GM21786 (cell line): ENCODE data around the gene LMX1B.

Experiments
- ATAC-seq: cut with Tn5 transposase; IDR thresholded peaks from one replicate; pipeline ENCODE4 v1.9.1; 2021; ENCODE audit not compliant: unreplicated experiment

LMX1B gene

DNA sequence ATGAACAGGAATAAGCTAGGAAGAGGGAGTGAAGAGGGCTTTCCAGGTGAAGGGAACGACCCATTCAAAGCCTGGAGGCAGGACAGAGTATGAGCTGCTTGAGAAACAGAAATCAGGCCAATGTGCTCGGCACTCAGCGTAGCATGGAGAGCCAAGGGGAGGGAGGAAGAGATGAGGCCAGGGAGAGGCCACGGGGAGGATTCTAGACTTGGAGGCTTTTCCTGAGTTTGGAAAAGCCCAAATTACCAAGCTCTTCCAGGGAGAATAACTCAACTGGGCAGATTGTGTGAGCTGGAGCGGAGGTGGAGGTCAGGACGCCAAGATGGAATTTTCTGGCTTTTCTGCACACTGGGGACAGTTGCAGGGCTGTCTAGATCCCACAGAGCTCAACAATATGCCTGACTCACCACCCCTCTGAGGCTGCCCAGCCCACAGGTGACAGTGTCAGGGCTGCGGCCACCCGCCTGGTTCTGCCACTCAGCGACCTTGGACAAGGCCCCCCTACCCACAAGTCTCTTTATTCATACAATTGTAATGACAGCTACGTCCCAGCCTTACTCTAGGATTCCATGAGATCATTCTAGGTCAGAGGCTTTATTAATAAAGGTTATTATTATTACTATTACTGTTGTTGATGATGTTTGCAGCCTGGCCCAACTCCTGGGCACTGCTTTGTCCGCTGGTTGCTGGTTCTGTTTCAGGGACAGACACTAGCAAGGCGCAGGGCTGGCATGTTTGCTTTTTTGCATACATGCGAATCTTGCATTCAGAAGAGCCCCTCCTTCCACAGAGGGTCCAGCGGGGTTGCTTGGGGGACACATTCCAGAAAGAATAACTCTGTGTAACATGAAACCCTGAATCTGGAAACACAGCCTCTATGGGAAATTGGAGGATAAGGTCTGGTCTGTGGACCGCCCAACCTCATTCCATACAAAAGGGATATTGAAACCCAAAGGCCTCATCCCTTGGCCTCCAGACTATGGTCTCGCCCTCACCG is 9.4 kb upstream of the LMX1B start:
- ATAC-seq: no peak

DNA sequence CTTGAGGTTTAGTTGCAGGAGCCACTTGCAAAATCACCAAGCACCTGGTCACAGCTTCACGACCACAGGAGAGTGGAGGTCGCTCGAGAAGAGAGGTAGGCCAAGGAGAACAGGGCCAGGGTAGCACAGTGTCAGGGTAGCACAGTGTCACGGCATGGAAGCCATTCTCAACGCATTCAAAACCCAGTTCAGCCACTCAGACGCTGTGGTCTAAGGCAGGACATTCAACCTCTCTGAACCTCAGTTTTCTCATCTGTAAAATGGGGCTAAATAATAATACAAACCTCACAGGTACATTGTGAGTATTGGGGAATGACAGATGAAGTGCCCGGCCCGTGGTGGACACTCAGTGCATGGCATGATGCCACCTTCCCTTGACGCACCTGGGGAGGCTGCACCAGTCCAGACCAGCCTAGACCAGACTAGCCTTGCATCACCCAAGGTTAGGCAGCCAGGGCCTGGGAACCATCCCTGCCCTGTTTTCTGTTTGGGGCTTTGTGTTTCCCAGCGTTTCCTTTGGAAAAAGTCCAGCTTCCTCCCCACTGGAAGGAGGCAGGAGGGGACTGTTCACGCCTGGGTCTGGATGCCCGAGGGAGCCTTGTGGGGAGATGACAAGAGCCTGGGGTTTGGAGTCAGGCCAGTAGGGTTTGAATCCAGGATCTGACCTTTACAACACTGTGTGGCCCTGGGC is 7.8 kb upstream of the LMX1B start:
- ATAC-seq: no peak

DNA sequence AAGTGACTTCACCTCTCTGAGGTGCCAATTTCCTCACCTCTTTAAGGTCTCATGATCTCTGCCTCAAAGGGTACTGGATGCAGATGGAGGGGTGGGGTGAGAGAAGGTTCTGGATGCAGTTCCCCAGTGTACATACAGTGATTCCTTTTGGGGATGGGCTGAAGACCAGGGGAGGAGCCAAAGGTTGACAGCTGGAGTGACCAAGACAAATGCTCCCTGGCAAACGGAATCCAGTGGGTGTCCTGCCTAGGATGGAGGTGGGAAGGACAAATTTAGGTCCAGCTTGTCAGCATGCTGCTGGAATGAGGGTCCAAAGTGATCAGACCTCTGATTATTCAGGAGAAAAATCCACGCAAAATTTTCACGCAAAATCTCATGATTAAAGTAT is 7.3 kb upstream of the LMX1B start:
- ATAC-seq: no peak

DNA sequence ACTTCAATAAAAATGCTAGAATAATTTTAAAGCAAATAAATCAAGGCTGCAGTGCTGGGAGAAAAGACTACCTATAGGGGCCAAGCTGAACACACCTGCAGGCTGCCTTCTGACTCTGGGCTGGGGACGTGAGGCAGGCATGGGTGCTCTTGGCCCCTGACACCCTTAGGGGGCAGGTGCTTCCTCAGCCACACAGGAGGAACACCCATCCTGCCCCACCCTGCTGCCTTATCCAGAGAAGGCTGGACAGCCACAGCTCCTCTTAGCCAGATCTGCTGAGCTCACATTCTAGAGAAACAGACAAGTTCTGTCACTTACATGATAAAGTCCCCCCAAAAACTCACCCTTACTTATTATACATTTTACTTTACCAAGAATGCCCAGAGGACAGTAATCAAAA is 6.6 kb upstream of the LMX1B start:
- no peak for ATAC-seq

DNA sequence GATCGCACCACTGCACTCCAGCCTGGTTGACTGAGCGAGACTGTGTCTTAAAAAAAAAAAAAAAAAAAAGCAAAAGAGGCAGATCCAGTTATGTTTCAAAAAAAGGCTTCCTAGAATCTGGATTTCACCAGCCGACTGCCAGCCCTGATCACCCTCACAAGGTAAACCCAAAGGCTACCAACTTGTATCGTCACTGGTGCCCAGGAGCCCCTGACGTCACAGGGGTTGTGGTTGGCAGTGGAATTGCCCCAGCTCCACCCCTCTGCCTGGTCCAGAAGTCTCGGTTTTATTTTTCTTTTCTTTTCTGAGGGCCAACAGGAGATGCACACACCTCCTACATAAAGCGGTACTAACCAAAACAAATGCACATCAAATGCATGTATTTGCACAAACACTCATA is 6.0 kb upstream of the LMX1B start:
- no peak for ATAC-seq

DNA sequence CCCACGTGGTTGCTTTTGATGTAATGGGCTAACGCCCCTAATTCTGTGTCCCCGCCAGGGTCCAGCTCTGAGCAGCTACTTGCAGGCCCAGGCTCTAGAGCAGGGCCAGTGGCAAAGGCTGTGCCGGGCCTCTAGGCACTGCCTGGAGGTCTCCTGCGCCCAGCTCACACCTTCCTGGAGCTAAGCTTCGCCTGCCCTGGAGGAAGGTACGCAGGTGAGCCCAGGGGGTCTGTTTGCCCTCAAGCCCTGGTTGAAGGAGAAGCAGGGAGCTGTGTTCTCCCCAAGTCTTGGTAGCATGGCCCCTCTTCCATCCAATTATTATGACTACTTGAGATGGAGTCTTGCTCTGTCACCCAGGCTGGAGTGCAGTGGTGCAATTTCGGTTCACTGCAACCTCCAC is 5.2 kb upstream of the LMX1B start:
- ATAC-seq: no peak

DNA sequence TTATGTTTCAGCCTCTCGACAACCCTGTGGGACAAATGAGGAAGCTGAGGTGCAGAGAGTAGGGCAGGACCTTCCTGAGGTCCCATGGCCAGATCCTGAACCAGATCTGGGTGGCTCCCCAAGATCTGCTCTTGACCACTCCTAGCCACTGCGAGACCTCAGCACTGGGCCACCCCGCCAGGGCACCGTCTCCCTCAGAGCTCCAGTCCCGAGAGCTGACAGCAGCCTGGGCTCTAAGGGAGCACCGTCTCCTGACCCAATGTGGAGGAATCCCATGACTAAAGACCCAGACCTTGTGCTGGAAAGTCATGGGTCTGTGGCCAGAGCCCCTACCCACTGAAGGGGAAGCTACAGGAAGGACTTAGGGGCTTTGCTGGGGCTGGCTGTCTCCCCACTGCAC is 4.5 kb upstream of the LMX1B start:
- no peak for ATAC-seq

DNA sequence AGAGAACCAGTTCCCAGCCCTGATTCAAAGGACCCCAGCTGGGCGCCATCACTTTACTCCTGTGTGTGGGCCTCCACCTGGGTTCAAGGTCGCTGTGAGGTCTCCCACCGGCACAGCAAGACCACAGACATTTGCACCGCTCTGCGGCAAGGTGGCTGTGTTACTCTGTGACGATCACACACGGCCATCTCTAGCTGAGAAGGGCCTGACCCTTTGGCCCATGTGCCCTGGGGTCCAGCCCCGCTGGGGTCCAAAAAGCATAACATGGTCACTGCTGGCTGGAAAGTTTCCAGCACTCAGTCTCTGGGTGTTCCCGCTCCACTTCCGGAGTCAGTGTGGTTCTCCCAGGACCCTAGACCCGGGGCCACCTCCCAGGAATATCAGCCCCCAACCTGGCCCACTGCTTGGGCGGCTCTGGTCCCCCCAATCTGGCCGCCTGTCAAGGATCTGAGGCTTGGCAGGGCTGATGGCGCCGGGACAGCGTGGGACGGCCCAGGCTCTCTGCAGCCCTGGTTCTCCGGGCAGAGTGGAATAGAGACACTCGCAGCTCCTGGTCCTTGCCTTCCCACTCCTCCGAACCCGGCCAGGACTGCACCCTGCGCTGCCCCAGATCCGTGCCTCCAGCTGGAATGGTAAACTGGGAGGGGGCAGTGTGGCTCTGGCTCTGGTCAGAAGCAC is 3.9 kb upstream of the LMX1B start:
- ATAC-seq: no peak

DNA sequence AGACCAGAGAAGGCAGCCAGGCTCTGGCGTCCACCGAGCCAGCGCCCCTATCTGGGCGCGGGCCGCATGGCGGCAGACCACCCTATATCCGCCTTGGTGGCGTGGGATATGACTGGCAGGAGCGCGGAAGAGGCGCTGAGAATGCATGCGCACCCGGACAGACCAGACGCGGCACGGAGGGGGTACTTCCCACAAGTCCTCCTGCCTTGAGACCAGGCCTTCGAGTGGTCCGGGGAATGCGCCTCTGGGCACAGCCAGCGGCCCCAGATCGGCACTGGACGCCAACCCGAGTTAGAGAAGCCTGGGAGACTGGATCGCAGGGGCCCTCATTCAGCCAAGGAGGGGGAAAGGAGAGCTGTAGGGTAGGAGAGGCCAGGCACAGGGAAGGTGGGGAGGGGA is 2.5 kb upstream of the LMX1B start:
- ATAC-seq: no peak

DNA sequence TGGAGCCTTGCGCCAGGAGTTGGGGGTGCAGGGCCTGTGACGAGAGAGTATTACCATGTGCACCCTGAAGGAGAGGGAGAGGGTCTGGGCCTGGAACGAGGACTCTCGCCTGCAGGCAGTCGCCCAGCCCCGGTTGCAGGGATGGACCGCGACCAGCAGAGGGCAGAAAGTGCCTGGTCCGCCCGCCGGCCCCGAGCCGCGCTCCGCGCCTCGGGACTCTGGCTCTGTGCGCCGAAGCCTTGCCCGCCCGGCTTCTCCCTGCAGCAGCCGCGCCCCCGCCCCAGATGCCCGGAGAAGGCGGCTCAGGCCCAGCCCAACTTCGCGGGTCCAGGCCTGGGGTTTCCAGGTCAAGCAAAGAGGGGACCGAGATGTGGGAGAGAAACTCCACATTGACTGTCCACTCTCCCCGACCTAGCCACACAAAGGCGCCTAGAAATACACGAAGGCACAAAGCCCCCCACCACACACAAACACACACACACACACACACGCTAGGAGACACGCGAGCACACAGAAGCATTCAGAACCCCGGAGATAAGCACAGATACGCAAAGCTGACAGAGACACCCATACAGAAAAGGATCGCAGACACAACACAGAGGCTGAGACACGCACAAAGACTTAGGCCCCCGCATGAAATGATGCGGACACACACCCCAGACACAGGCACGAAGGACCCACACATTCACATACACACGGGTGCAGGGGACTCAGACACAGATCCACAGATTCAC is 2.0 kb upstream of the LMX1B start:
- no peak for ATAC-seq

DNA sequence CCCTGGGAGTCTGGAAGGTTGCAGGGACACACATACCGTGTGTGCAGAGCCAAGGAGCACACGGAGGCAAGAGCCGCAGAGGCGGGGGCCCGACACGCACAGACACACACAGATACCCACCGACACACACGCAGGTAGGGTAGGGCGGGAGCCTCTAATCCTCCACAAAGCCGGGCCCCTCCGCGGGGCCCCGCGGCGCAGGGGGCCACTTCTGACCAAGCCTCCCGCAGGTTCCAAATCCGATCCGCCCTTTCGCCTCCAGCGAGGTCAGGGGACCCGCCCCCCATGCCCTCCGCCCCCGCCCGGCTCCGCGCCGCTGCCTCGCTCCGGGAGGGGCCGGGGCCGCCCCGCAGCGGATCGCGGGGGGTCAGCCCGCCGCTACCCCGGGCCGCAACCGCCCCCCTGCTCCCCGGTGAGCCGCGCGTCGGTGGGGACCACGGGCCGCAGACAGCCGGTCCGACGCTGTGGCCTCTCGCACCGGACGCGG is 1.4 kb upstream of the LMX1B start:
- no peak for ATAC-seq

DNA sequence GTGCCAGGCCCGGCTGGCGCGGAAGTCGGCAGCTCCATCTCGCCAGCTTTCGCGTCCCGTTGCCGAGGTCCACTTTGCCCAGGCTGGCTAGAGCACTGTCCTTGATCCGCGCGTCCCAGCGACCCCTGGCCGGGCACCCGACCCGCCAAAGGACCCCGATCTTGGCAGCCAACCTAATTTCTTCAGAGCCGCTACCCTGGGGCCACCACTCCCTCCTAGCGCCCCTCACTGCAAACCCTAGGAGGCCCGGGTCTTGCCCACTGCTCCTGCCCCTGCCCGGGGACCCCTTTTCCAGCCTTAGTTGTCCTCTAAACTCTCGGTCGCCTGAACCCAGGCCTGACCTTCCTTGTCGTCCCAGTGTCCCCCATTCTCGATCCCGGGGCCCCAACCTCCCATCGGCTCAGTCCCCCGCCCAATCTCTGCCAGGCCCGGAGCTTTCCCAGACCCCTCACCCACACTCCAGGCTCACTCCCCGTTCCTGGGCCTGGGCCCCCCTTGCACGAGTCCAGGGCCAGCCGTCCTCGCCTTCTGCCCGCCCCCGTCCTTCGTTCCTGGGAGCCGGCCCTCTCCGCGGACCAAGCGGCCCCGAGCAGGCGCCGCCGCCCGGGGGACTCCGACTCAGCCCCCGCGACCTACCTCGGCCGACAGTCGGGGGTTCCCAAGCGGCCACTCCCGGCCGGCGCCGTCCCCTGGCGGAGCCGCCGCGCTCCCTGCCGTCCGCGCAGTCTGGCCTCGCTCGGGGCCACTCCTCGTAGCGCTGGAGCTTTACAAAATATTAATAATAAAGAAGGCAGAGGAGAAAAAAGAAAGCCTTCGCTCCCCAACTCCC is 701 bp upstream of the LMX1B start:
- no peak for ATAC-seq

DNA sequence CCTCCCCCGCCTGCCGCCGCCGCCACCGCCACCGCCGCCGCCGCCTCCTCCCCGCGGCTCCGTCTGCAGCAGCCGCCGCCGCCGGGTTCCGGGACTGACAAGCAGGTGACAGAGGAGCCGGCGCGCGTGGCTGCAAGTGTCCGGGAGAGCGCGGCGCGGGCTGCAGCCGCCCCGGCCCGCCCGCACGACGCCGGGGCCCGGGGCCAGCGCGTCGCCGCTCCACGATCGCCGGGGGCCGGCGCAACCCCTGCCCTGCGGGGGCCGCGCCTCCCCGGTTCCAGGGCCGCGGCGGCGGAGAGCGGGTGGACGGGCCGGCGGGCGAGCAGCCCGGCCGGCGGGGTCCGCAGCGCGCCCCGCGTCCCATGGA is 343 bp downstream of the LMX1B start:
- ATAC-seq: no peak

DNA sequence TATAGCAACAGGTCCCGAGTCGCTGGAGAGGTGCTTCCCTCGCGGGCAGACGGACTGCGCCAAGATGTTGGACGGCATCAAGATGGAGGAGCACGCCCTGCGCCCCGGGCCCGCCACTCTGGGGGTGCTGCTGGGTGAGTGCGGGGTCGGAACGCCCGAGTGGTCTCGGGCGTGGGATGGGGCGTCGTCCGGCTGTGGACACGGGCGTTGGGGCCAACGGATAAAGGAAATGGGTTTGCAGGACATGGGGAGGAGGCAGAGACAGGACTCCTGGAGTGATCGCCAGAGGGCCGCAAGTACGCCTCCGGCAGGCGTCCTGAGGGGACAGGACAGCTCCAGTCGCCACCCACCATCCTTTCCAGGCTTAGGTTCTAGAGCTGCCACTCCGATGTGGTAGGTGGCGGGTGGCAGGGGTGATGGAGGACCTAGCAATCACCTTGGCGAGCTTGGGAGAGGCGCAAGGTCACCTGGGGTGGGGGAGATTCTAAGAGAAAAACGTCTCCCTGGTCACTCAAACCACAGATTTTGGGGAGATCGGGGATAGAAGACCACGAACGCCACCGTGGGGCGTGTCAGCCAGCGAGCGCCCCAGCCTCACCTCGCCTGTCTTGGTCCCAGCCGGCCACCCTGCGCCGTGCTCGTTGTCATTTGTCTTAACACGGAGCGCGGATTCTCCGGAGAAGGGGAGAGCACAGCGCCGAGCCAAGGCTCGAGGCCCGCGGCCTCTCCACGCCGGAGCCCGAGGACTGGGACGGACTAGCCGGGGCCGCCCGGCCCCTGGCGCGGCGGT is 922 bp downstream of the LMX1B start:
- ATAC-seq: no peak

DNA sequence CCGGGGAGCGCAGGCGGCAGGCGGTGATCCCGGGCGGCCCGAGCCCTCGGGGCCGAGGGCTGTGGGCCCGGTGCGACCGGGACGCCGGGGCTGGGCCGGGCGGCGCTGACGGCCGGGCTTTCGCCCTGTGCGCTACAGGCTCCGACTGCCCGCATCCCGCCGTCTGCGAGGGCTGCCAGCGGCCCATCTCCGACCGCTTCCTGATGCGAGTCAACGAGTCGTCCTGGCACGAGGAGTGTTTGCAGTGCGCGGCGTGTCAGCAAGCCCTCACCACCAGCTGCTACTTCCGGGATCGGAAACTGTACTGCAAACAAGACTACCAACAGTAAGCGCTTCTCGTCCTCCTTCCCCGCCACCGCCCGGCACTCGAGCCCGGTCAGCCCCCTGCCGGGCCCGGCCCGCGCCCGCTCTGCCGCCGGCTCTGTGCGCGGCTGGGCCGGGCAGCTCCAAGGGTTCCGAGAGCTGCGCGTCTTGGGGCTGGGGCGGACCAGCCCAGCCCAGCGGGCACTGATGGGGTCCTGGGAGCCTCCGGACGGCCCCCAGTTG is 1.6 kb downstream of the LMX1B start:
- ATAC-seq: no peak

DNA sequence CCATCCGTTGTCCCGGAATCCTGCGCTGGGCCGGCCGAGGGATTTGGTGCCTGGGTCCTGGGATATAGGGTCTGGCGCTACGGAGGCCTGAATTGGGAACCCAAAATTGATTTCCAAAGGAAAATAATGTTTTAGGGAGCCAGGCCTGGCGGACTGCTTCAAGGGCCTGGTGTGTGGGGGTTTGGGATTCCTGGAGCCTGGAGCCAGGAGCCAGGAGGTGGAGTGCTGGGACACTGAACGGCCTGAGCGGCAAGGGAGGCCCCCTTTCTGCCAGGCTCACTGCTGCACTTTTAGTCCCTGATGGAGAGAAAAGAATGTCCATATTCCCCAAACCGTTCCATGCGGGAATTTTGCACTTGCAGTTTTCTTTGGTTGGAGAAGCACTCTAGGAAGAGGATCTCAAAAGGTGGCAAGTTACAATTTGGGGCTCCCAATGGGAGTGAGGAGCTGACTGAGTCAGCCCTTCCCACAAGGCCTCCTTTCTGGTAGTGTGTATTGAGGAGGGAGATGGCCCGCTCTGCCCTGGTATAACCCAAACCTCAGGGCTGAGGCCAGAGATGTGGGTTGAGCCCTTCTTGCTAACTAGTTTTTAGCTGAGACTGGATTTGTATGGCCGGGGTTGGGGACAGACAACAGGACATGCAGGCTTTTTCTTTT is 2.2 kb downstream of the LMX1B start:
- no peak for ATAC-seq

DNA sequence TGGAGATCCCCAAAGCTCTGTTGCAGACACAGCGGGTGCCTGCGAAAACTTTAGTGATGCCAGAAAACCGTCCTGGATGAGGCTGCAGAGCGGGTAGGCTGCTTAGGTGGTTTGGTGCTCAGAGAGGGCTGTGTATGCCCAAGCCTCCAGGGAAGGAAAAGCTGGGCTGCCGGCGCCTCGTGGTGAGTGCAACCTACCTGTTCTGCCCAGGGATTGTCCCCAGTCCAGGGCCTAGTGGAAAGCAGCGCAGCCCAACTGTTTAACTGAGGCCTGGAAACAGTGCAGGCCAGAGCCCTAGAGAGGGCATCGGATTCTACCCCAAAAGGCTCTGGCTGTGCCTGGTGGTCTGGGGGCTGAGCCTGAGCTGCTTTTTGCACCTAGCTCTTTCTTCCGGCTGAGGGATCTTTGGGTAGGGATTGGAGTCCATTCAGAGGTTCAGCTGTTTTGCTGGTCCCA is 2.8 kb downstream of the LMX1B start:
- no peak for ATAC-seq

DNA sequence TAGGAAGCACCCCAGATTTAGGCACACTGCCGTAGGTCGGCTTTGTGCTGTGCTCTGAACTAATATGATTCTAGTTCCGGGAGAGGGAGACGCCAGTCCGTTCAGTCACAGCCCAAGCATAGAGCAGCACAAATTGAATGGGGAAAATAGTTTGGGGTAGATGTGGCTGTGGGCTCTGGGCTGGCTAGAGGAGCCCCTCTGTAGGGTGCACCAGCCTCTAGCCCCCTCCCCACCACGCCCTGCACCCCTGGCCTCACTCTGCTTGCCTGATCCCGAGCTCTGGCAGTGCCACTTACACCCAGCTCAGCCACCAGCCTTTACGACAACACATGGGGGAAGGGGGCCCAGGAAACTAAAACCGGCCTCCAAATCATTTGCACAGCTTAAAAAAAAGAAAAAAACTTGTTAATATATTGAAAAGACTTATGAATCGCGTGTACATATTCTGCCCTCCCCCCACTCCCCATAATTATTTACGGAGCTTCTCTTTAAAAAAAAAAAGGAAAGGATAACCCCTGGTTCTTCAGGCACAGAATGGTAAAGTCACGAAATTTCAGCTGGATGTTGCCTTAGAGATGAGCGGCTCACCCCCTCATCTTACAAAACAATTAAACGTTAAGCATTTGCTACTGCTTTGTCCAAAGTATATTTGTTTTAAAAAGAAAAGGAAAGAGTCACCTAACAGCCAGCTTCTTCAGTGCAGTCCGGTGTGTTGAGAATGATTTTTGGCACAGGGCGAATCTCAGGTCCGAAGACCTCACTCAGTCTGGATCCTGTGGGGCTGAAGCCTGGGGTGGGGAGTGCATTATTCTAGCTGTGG is 3.5 kb downstream of the LMX1B start:
- no peak for ATAC-seq
